Kidney epithelial cell (primary cell): ENCODE data around the gene SMAD7. TPM values are rescaled to one million over a fixed set of nuclear protein-coding genes. Genes with fewer than 3 reads are reported as not detected.

Experiments
- DNase-seq: peaks from one replicate; pipeline ENCODE4 v3.0.0-alpha.2; 2010; ENCODE audit warnings: low read depth
- H3K27me3 ChIP-seq: 2 replicates; pipeline ENCODE4 v1.6.0; 2011; ENCODE audit warnings: low read length; ENCODE audit not compliant: control insufficient read depth, insufficient read depth
- H3K36me3 ChIP-seq: 2 replicates; pipeline ENCODE4 v1.5.1; 2011; ENCODE audit warnings: low read length; ENCODE audit not compliant: control insufficient read depth, insufficient read depth
- H3K4me3 ChIP-seq: 2 replicates; pipeline ENCODE4 v1.5.1; 2011; ENCODE audit warnings: low read depth, mild to moderate bottlenecking, control low read depth, low read length
- CTCF ChIP-seq: IDR thresholded peaks from 2 replicates; pipeline ENCODE4 v1.5.1; 2011; ENCODE audit warnings: mild to moderate bottlenecking, moderate library complexity, low read length, control low read depth, inconsistent platforms; ENCODE audit not compliant: insufficient read depth, poor library complexity, severe bottlenecking
- total RNA-seq: library from RNA; depleted of rRNA; stranded (reverse); fragments of >200 nt; gene quantifications from 2 replicates; pipeline ENCODE4 v1.2.3, GENCODE V29; 2015

Gene SMAD7
- total RNA-seq, 1 donor from 2014 or later = 54.3 TPM

- peaks cover 4% of the 10 kb centered on the region for H3K36me3 ChIP-seq
- no peak for TF ChIP-seq CTCF
- H3K4me3 ChIP-seq = no peak overlapping the region
- no peaks in the 10 kb centered on the region for H3K27me3 ChIP-seq
- no peak for DNase-seq
Observed at GRCh38 chr18:48918660-48919456, 31.9 kb downstream of the SMAD7 start.

- no peak for TF ChIP-seq CTCF
- peaks cover 4% of the 10 kb centered on the region for H3K36me3 ChIP-seq
Observed at GRCh38 chr18:48917579-48918517, 32.9 kb downstream of the SMAD7 start.

GRCh38 chr18:48915626-48916425, 34.9 kb downstream of the SMAD7 start:
- TF ChIP-seq CTCF = no peak
- Histone ChIP-seq H3K36me3 (peaks cover 2% of the 10 kb centered on the region), H3K27me3 (no peaks in the 10 kb centered on the region), H3K4me3 (no peak overlapping the region)
- no peak for DNase-seq

More at GRCh38 chr18:48917579-48918517, 32.9 kb downstream of the SMAD7 start:
- H3K27me3 ChIP-seq = no peaks in the 10 kb centered on the region
- no peak overlapping the region for H3K4me3 ChIP-seq
- DNase-seq = no peak

GRCh38 chr18:48914581-48915251, 36.0 kb downstream of the SMAD7 start:
- Histone ChIP-seq H3K27me3 (no peaks in the 10 kb centered on the region), H3K4me3 (no peak overlapping the region), H3K36me3 (peaks cover 2% of the 10 kb centered on the region)
- no peak for DNase-seq
- TF ChIP-seq CTCF = no peak

- TF ChIP-seq CTCF = no peak
- H3K27me3 ChIP-seq = no peaks in the 10 kb centered on the region
- no peak for DNase-seq
Observed at GRCh38 chr18:48913775-48914174, 37.0 kb downstream of the SMAD7 start.

More at GRCh38 chr18:48913775-48914174, 37.0 kb downstream of the SMAD7 start:
- Histone ChIP-seq H3K36me3 (no peaks in the 10 kb centered on the region), H3K4me3 (no peak overlapping the region)
